Activated CD8-positive, alpha-beta memory T cell treated with anti-CD3 and anti-CD28 coated beads, Interleukin-2, amount 10 ng/mL, durations not matched to agents 7 days and 5 days (primary cell): ENCODE measurements around the gene IFNA1. TPM values are rescaled to one million over a fixed set of nuclear protein-coding genes. Genes with fewer than 3 reads are reported as not detected.

ENCODE experiments used
- ATAC-seq: fragments of 150-1000 bp; cut with Tn5 transposase; one replicate; pipeline ENCODE4 v1.10.0; 2021; ENCODE audit warnings: moderate library complexity
- CTCF ChIA-PET: fragments of 350-600 bp; sonication (Branson Sonifier 250); formaldehyde crosslinking; loops from one replicate; lab custom pipeline; 2021; ENCODE audit warnings: antibody characterized with exemption; lab: Charles Lee
- DNase-seq: peaks from one replicate; pipeline ENCODE4 v3.0.0-alpha.2; 2020
- H3K27ac Mint-ChIP-seq: one replicate; pipeline ENCODE4 v1.8.0; 2021; ENCODE audit warnings: mild to moderate bottlenecking, mixed read lengths
- H3K27me3 Mint-ChIP-seq: one replicate; pipeline ENCODE4 v1.8.0; 2021; ENCODE audit warnings: mixed read lengths
- H3K36me3 Mint-ChIP-seq: one replicate; pipeline ENCODE4 v1.8.0; 2021; ENCODE audit warnings: mild to moderate bottlenecking, mixed read lengths
- H3K4me1 Mint-ChIP-seq: one replicate; pipeline ENCODE4 v1.8.0; 2021; ENCODE audit warnings: mixed read lengths
- H3K4me3 Mint-ChIP-seq: one replicate; pipeline ENCODE4 v1.8.0; 2021; ENCODE audit warnings: mild to moderate bottlenecking, moderate library complexity, mixed read lengths
- H3K9me3 Mint-ChIP-seq: one replicate; pipeline ENCODE4 v1.8.0; 2022; ENCODE audit warnings: low read depth, mixed read lengths
- total RNA-seq, 2 experiments: library from RNA; stranded (reverse); gene quantifications; one replicate each; pipeline ENCODE4 v1.2.3, GENCODE V29; 2021

Gene IFNA1
- not detected for total RNA-seq

DNA sequence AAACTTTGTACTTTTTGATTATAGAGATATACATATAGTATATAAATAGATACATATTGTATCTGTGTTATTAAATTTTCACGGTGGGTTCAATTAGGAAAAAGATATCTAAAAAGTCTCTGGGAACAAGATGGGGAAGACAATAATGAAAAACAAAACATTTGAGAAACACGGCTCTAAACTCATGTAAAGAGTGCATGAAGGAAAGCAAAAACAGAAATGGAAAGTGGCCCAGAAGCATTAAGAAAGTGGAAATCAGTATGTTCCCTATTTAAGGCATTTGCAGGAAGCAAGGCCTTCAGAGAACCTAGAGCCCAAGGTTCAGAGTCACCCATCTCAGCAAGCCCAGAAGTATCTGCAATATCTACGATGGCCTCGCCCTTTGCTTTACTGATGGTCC, at the start of gene IFNA1:
Gene IFNA1 (plus strand): TSS at position 301 of the 400 bp plus-strand sequence. CDS start 69 bp downstream, at position 370.
- Mint-ChIP-seq H3K4me1 (peaks cover 14% of the 10 kb centered on the region), H3K27ac (no peak within 1 kb of the TSS), H3K36me3 (no peaks in the 10 kb centered on the region), H3K27me3 (peaks cover 15% of the 10 kb centered on the region), H3K4me3 (no peak within 1 kb of the TSS), H3K9me3 (no peaks in the 10 kb centered on the region)
- CTCF ChIA-PET: interaction anchor here (1.6 kb wide), 1 partner anchor 204 kb away, joined by 4 read pairs; no protein-coding TSS in a partner anchor
- no peak for DNase-seq
- ATAC-seq: no peak

DNA sequence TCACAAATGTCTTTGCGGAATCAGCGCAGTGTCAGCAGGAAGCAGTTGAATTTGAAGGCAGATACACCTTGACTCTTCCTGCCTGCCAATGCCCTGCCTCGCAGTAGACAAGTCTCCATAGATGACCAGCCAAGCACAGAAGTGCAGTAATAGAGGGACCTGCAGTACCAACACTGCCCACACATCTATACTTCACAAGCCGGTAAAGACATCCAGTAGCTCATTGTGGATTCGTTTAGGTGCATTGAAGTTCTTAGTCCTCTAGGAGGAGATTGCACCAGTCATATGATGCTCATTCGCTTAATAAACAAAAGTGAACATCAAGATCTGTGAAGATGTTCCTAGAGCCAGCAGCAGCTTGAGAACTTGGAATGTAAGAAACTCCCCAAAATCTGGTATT, 48.0 kb upstream of the IFNA1 start:
- peak; percentile 48 for ATAC-seq
- CTCF ChIA-PET: interaction anchor here (0.8 to 1.2 kb wide), 3 partner anchors 28 to 239 kb away, joined by 3 read pairs; no protein-coding TSS in a partner anchor
- Mint-ChIP-seq H3K27ac (no peak overlapping the region), H3K4me3 (no peak overlapping the region), H3K27me3 (peaks cover 73% of the 10 kb centered on the region), H3K9me3 (no peaks in the 10 kb centered on the region), H3K36me3 (no peaks in the 10 kb centered on the region), H3K4me1 (peaks cover 5% of the 10 kb centered on the region)
- DNase-seq: no peak

DNA sequence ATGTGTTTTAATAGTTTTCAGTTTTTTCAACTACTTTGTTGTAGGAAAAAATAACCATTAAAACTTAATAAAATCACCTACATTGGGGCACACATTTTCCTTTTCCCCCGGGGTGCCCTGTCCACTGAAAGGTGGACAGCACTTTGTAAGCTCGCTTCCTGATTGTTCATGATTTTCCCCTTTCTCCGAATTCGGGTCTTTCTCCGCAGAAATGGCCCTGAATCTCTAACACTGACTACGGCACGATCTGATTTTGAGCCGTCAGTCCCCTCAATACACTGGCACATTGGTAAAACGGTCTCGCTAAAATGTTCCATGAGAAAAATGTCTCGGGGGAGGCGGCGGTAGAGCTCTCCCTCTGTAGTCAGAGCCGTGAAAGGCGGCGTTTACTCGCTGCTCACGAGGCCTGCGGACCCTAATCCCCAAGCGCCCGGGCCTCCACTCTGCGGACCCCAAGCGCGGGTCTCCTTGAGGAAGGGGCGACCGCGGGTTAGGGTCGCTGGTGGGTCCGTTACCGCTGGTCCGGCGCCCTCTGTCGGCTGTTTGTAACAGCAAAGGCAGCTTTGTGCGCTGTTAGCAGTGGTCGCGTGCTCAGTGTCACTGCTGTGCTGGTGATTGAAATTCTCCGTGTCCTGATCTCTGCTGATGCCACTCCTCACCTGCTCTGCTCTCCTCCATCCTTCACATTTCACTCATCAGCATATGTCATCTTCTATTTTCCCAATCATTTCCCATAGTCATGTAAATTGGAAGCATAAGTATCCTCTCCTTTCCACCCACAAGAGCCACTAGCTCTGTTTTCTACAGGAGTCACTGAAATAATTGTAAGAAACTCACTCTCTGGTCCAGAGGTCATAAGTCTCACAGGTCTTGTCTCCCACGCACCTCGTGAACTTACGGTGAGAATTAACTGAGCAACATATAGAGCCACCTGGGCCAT, 44.2 kb upstream of the IFNA1 start:
- ATAC-seq (peak; percentile 81), DNase-seq (peak; percentile 67)
- peak overlapping the region; percentile 70 for H3K4me3 Mint-ChIP-seq
- no peak overlapping the region for H3K27ac Mint-ChIP-seq
- peaks cover 5% of the 10 kb centered on the region for H3K4me1 Mint-ChIP-seq
- H3K27me3 Mint-ChIP-seq: peaks cover 77% of the 10 kb centered on the region
- no peaks in the 10 kb centered on the region for H3K9me3 Mint-ChIP-seq
- H3K36me3 Mint-ChIP-seq: no peaks in the 10 kb centered on the region
- CTCF ChIA-PET: interaction anchor here (0.6 to 2.7 kb wide), 38 partner anchors 9 to 497 kb away, joined by 3 to 31 read pairs (median 5); partner anchors contain the start of genes IFNA2, IFNA8 and KLHL9

DNA sequence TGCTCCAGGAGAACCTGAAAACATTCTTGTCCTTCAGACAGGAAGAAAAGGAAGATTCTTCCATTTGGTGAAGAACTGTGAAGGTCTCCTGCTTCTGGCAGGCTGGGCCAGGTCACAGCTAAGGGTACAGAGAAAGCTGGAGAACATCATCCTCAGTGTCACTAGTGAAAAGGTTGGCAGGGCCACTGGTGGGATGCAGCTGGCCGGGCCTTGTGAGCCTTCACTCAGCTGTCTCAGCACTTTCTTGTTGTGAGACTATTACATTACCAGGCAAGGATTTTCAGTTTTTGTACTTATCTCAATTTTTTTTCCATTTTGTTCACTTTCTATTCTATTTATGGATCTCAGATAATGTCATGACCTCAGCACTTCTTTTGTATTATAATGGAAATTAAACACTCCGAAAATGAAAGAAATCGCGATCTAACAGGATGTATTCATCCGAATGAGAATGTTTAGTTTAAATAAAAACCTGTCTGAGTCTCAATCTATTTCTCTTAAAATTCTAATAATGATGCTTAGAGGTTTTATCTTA, 41.2 kb upstream of the IFNA1 start:
- CTCF ChIA-PET: interaction anchor here (1.4 to 2.4 kb wide), 3 partner anchors 64 to 80 kb away, joined by 5 read pairs; no protein-coding TSS in a partner anchor
- Mint-ChIP-seq H3K4me3 (no peak overlapping the region), H3K27ac (no peak overlapping the region), H3K36me3 (no peaks in the 10 kb centered on the region), H3K27me3 (peaks cover 79% of the 10 kb centered on the region), H3K9me3 (no peaks in the 10 kb centered on the region), H3K4me1 (peaks cover 11% of the 10 kb centered on the region)
- DNase-seq: no peak
- ATAC-seq: no peak

DNA sequence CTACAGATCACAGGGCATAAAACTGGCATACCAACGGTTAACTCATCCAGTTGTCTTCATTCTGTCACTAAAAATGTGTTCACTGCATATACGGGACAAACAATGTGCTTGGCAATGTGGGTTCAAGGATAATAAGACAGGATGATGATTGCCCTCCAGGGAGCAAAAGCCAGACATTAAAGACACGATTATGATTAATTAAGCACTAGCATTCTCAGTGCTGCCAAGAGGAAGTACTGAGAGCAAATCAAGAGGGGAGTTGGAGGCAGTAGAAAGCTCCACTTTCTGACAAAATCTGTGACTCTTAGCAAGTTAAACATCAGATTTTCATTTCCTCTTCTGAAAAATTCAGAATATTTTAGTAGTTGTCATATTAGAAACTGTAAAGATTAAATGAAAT, 40.3 kb upstream of the IFNA1 start:
- no peak overlapping the region for H3K4me3 Mint-ChIP-seq
- peaks cover 81% of the 10 kb centered on the region for H3K27me3 Mint-ChIP-seq
- CTCF ChIA-PET: interaction anchor here (2.4 kb wide), 1 partner anchor 81 kb away, joined by 5 read pairs; no protein-coding TSS in a partner anchor

DNA sequence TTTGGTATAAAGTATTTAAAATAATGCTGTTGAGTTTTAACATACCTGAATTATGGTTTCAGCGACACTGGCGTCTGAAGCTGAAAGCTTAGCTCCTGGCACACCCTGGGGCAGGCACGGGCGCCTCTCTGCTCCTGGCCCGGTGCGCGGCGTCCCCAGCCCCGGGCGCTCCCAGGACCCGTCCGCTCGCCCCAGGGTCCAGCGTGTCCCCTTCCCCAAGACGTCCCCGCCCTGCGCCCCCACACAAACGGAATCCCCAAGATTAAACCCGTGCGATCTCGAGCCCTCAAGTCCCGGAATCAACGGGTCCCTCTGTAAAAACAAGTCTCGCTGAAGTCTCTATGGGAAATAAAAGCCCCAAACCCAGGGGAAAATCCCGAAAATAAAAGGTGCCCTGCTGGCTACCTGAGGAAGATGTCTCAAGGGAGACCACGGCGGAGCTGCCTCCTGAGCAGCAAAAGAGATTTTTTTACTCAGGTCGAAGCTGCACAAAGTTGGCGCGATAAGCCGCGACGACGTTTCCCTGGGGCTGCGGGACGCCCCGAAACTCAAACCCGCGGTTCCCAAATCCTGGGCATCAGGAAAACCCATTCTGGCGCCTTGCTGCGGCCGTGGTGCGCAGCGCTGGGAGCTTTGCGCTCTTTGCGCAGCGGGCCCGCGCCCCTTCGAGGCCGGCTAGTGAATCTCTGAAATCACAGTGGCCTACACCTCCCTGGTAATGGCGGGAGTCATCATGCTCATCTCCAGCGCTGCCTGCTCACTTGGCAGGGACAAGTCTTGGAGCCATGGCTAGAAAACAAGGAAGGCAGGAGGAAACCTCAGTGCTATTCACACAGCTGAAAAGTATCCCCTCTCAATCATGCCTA, 37.6 kb upstream of the IFNA1 start:
- Mint-ChIP-seq H3K27me3 (peaks cover 68% of the 10 kb centered on the region), H3K4me1 (peaks cover 6% of the 10 kb centered on the region), H3K9me3 (no peaks in the 10 kb centered on the region), H3K36me3 (no peaks in the 10 kb centered on the region), H3K27ac (no peak overlapping the region), H3K4me3 (peak overlapping the region; percentile 51)
- CTCF ChIA-PET: interaction anchor here (0.6 to 1.7 kb wide), 7 partner anchors 14 to 388 kb away, joined by 3 to 7 read pairs (median 3); no protein-coding TSS in a partner anchor
- DNase-seq: no peak
- ATAC-seq: peak; percentile 65

More for the DNA sequence above, 40.3 kb upstream of the IFNA1 start:
- Mint-ChIP-seq H3K36me3 (no peaks in the 10 kb centered on the region), H3K4me1 (peaks cover 11% of the 10 kb centered on the region), H3K9me3 (no peaks in the 10 kb centered on the region), H3K27ac (no peak overlapping the region)
- DNase-seq (no peak), ATAC-seq (no peak)

DNA sequence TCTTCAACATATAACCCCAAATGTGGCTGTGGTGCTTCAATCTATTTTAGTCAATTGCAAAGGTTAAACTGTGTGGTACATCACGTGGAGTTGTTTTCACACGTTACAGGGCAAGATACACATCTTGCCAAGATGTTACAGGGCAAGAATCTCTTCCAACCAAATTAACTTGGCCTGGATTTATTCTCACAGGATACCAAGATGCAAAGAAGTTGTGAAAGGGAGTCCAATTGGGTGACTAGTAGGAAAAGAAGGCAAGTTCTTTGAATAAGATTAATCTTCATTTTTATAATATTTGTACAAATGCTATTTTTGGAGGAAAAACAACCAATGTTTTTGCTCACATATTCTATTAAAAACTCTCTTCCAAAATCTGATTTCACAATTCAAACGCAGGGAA, 36.1 kb upstream of the IFNA1 start:
- Mint-ChIP-seq H3K4me1 (peaks cover 6% of the 10 kb centered on the region), H3K9me3 (no peaks in the 10 kb centered on the region), H3K27me3 (peaks cover 56% of the 10 kb centered on the region), H3K4me3 (no peak overlapping the region), H3K27ac (no peak overlapping the region), H3K36me3 (no peaks in the 10 kb centered on the region)
- ATAC-seq: no peak
- no peak for DNase-seq
- CTCF ChIA-PET: interaction anchor here (0.9 kb wide), 1 partner anchor 16 kb away, joined by 3 read pairs; no protein-coding TSS in a partner anchor

DNA sequence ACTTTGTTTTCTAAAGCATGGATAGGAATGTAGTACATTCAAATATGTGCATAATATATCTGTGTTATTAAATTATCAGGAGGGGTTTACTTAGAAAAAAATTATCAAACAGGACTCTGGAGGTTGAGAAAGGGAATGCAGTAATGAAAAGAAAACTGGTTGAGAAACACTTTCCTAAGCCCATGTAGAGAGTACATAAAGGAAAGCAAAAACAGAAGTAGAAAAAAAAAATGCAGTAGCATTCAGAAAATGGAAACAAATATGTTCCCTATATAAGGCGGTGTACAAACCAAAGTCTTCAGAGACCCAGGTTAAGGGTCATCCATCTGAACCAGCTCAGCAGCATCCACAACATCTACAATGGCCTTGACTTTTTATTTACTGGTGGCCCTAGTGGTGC, 31.4 kb upstream of the IFNA1 start, which contains the start of gene IFNA8:
Gene IFNA8 (plus strand): TSS at position 301 of the 400 bp plus-strand sequence. CDS start 60 bp downstream, at position 361.
- ATAC-seq (no peak), DNase-seq (no peak)
- Mint-ChIP-seq H3K27me3 (peaks cover 46% of the 10 kb centered on the region), H3K9me3 (no peaks in the 10 kb centered on the region), H3K4me1 (peaks cover 2% of the 10 kb centered on the region), H3K4me3 (no peak within 1 kb of the TSS), H3K36me3 (no peaks in the 10 kb centered on the region), H3K27ac (no peak within 1 kb of the TSS)
- CTCF ChIA-PET: interaction anchor here (2.1 kb wide), 1 partner anchor 13 kb away, joined by 18 read pairs; no protein-coding TSS in a partner anchor

DNA sequence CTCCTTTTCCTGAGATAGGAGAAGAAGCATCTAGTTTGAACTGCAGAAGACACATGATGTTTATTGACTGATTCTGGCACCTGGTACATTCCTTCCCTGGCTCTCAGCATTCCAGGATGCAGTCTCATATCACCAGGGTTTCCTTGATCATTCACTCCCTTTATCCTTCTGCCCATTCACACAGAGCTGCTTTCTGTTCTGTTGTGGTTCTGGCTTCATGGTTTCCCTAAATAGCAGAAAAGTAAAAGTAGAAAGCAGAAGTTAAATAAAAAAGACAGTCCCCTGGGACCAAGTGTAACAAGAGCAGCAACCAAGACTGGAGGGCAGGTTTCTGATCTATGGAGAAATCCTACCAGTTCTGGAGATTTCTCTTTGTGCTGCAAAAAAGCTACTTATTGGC, 28.1 kb upstream of the IFNA1 start:
- Mint-ChIP-seq H3K4me3 (no peak overlapping the region), H3K4me1 (no peaks in the 10 kb centered on the region), H3K27me3 (peaks cover 28% of the 10 kb centered on the region), H3K9me3 (no peaks in the 10 kb centered on the region), H3K27ac (no peak overlapping the region), H3K36me3 (no peaks in the 10 kb centered on the region)
- DNase-seq: no peak
- CTCF ChIA-PET: interaction anchor here (0.6 to 1.6 kb wide), 2 partner anchors 86 to 93 kb away, joined by 3 read pairs; no protein-coding TSS in a partner anchor
- ATAC-seq: no peak

DNA sequence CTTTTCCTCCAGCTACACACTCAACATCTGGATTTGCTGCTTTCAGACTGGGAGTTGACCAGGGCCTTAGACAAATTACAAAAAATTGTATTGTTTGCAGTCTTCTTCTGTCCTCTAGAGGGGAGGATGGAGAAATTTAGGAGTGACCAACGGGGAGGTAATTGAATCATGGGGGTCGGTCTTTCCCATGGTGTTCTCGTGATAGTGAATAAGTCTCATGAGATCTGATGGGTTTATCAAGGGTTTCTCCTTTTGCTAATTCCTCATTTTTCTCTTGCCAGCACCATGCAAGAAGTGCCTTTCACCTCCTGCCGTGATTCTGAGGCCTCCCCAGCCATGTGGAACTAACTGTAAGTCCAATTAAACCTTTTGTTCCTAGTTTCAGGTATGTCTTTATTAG, 27.1 kb upstream of the IFNA1 start:
- Mint-ChIP-seq H3K36me3 (no peaks in the 10 kb centered on the region), H3K4me3 (no peak overlapping the region), H3K4me1 (no peaks in the 10 kb centered on the region), H3K27ac (no peak overlapping the region), H3K9me3 (no peaks in the 10 kb centered on the region), H3K27me3 (peaks cover 28% of the 10 kb centered on the region)
- CTCF ChIA-PET: no interaction called here
- ATAC-seq (no peak), DNase-seq (no peak)

DNA sequence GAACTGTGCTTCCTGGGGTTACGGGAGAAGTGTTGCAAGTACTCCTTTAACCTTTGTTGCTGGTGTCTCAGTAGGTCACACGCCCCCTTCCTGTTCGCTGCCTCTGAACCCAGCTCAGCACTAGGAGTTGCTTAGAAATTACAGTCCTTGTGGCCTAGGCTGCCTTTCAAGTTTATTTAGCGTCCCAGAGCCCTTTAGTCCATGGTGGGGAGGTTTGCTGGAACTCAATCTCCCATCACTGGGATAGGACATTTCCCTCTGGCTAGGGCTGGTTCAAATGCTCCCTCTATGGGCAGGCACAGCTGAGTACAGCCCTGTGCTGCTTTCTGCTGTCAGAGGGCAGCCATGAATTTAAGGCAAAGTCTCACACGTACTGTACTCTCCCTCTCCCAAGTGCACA, 26.6 kb upstream of the IFNA1 start:
- H3K4me3 Mint-ChIP-seq: no peak overlapping the region
- H3K36me3 Mint-ChIP-seq: no peaks in the 10 kb centered on the region
- DNase-seq (no peak), ATAC-seq (no peak)
- H3K4me1 Mint-ChIP-seq: no peaks in the 10 kb centered on the region
- peaks cover 28% of the 10 kb centered on the region for H3K27me3 Mint-ChIP-seq
- no peak overlapping the region for H3K27ac Mint-ChIP-seq
- H3K9me3 Mint-ChIP-seq: no peaks in the 10 kb centered on the region
- CTCF ChIA-PET: interaction anchor here (1.1 to 1.4 kb wide), 2 partner anchors 17 to 161 kb away, joined by 3 to 4 read pairs; no protein-coding TSS in a partner anchor

DNA sequence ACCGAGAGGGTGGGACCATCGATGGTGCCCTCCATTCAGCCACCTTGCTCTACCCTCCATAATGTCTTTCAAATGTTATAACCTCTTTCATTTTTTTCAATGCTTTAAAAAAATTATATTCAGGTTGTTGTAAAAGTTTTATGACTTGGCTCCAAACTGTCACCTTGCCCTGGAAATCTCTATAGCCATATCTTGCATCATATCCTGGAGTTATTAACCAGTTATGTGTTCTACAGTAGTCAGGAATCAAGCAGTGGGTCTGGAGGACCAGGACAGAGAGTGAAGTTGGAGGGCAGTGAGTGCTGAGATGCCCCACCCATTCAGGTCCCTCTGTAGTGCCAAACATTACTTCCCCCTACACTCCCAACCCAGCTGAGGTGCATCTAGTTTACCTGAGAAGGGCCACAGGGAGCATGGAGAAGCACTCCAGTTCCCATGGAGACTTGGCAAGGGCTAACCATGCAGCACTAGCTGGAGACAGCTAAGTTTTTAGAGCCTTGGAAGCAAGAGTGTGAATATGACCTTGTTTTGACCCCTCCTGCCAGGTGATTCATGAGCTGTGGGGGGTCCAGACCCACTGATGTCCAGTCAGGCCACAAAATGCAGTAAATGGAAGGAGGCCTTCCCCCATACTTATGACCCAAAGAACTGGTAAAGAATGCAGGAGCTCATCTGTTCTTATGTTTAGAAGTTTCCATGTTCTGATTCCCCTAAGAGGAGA, 25.9 kb upstream of the IFNA1 start:
- H3K4me3 Mint-ChIP-seq: no peak overlapping the region
- CTCF ChIA-PET: interaction anchor here (1.1 to 1.4 kb wide), 2 partner anchors 18 to 162 kb away, joined by 3 to 4 read pairs; no protein-coding TSS in a partner anchor
- ATAC-seq: no peak
- no peak overlapping the region for H3K27ac Mint-ChIP-seq
- no peak for DNase-seq
- H3K27me3 Mint-ChIP-seq: peaks cover 24% of the 10 kb centered on the region
- H3K9me3 Mint-ChIP-seq: no peaks in the 10 kb centered on the region
- H3K36me3 Mint-ChIP-seq: no peaks in the 10 kb centered on the region
- no peaks in the 10 kb centered on the region for H3K4me1 Mint-ChIP-seq
